Uterus (tissue), 4 donors: ENCODE data around the gene HOXA10. TPM values are rescaled to one million over a fixed set of nuclear protein-coding genes. Genes with fewer than 3 reads are reported as not detected.

Source experiments
- DNase-seq, 2 donors: peaks; one replicate each; pipeline ENCODE4 v3.0.0-alpha.2; 2019 to 2020
- H3K27ac ChIP-seq, 2 donors: fragments of 200-600 bp; sonication (generic); 1 replicate in 1 of 2; 2 replicates in 1 of 2; pipeline ENCODE4 v1.5.1; 2016 to 2018
- H3K27me3 ChIP-seq, 2 donors: fragments of 200-600 bp; sonication (generic); one replicate each; pipeline ENCODE4 v1.5.1; 2018 to 2019; ENCODE audit warnings: control low read depth in 1 of 2
- H3K36me3 ChIP-seq, 2 donors: fragments of 200-600 bp; sonication (generic); one replicate each; pipeline ENCODE4 v1.5.1; 2019; ENCODE audit warnings: control low read depth in 1 of 2
- H3K4me1 ChIP-seq, 2 donors: fragments of 200-600 bp; sonication (generic); one replicate each; pipeline ENCODE4 v1.5.1; 2018 to 2019; ENCODE audit warnings: control low read depth in 1 of 2
- H3K4me3 ChIP-seq, 2 donors: fragments of 200-600 bp; sonication (generic); 1 replicate in 1 of 2; 2 replicates in 1 of 2; pipeline ENCODE4 v1.5.1; 2018 to 2019; ENCODE audit warnings: mild to moderate bottlenecking in 1 of 2
- H3K9me3 ChIP-seq, 2 donors: fragments of 200-600 bp; sonication (generic); one replicate each; pipeline ENCODE4 v1.5.1; 2019; ENCODE audit warnings: control low read depth in 1 of 2
- CTCF ChIP-seq, 4 experiments: fragments of 200-600 bp in 2 of 4; fragments of 450-650 bp in 2 of 4; sonication (generic) in 2 of 4; IDR thresholded peaks; one replicate each; pipeline ENCODE4 v1.5.1; 2016 to 2019; ENCODE audit warnings: antibody characterized with exemption in 4 of 4, mild to moderate bottlenecking in 2 of 4, moderate library complexity in 1 of 4
- POLR2A ChIP-seq, 2 donors: fragments of 450-650 bp; IDR thresholded peaks; one replicate each; pipeline ENCODE4 v1.6.1; 2016; ENCODE audit warnings: antibody characterized with exemption in 2 of 2, mild to moderate bottlenecking in 1 of 2, moderate library complexity in 1 of 2
- intact Hi-C: fragments of 100-400 bp; cut with DNase I; formaldehyde crosslinking; loops from one replicate; pipeline ENCODE4 v1.15.1; 2023; ENCODE audit warnings: low total_unique reads
- total RNA-seq, 4 donors: library from RNA; depleted of rRNA in 3 of 4; stranded (reverse); fragments of >200 nt in 3 of 4; gene quantifications; one replicate each; pipeline versions ENCODE4 v1.1.0 to v1.2.4, GENCODE V29; 2014 to 2023
- donor health status: DM: yes; HTN: yes; CAD: no.

Gene HOXA10
- total RNA-seq, 4 donors from 2014 or later = 50.0 to 114 (median 69.0) TPM

GRCh38 chr7:27196287-27196767 lies 22.2 kb upstream of the HOXA10 start:
- Histone ChIP-seq H3K4me3 (no peak overlapping the region), H3K9me3 (no peaks in the 10 kb centered on the region), H3K27ac (no peak overlapping the region), H3K4me1 (peaks cover 0 to 15% of the 10 kb centered on the region in 2 donors), H3K36me3 (no peaks in the 10 kb centered on the region), H3K27me3 (peaks cover 24 to 45% of the 10 kb centered on the region in 2 donors)
- intact Hi-C loops = no loop called here
- peak; percentile 61 to 86 (median 78) for TF ChIP-seq CTCF (IDR thresholded peaks at IDR 0.05)
- TF ChIP-seq POLR2A (IDR thresholded peaks at IDR 0.05) = no peak
- peak; percentile 82 to 90 for DNase-seq

GRCh38 chr7:27194686-27195379 lies 20.7 kb upstream of the HOXA10 start:
- H3K36me3 ChIP-seq = no peaks in the 10 kb centered on the region
- peak overlapping the region in 1 of 2 donors; percentile 96 for H3K27ac ChIP-seq
- peaks cover 24 to 35% of the 10 kb centered on the region in 2 donors for H3K27me3 ChIP-seq
- H3K9me3 ChIP-seq = no peaks in the 10 kb centered on the region
- H3K4me1 ChIP-seq = peaks cover 0 to 10% of the 10 kb centered on the region in 2 donors
- no peak for DNase-seq
- TF ChIP-seq POLR2A (IDR thresholded peaks at IDR 0.05) (no peak), CTCF (IDR thresholded peaks at IDR 0.05) (no peak)
- H3K4me3 ChIP-seq = no peak overlapping the region
- intact Hi-C loops = no loop called here

GRCh38 chr7:27194002-27194352 lies 19.9 kb upstream of the HOXA10 start:
- no peak for TF ChIP-seq CTCF (IDR thresholded peaks at IDR 0.05)
- no peak for TF ChIP-seq POLR2A (IDR thresholded peaks at IDR 0.05)
- Histone ChIP-seq H3K36me3 (no peaks in the 10 kb centered on the region), H3K27me3 (peaks cover 20 to 33% of the 10 kb centered on the region in 2 donors), H3K4me3 (no peak overlapping the region), H3K27ac (peak overlapping the region; percentile 94 to 96), H3K4me1 (peaks cover 0 to 4% of the 10 kb centered on the region in 2 donors), H3K9me3 (no peaks in the 10 kb centered on the region)
- intact Hi-C loops = no loop called here
- no peak for DNase-seq

GRCh38 chr7:27193335-27194001 lies 19.3 kb upstream of the HOXA10 start:
- Histone ChIP-seq H3K4me1 (peaks cover 0 to 4% of the 10 kb centered on the region in 2 donors), H3K27ac (peak overlapping the region; percentile 94 to 96), H3K36me3 (no peaks in the 10 kb centered on the region), H3K9me3 (no peaks in the 10 kb centered on the region), H3K27me3 (peaks cover 16 to 28% of the 10 kb centered on the region in 2 donors), H3K4me3 (peak overlapping the region; percentile 45 to 55)
- no peak for TF ChIP-seq CTCF (IDR thresholded peaks at IDR 0.05)
- TF ChIP-seq POLR2A (IDR thresholded peaks at IDR 0.05) = no peak
- no peak for DNase-seq
- intact Hi-C loops = no loop called here
